Measurements from ENCODE around the gene LRMDA.
"Not testable (repeated sequence)": the region's sequence is repeated elsewhere in the genome, so short reads cannot be mapped to it uniquely, and the experiment has no call there.

LRMDA gene

DNA sequence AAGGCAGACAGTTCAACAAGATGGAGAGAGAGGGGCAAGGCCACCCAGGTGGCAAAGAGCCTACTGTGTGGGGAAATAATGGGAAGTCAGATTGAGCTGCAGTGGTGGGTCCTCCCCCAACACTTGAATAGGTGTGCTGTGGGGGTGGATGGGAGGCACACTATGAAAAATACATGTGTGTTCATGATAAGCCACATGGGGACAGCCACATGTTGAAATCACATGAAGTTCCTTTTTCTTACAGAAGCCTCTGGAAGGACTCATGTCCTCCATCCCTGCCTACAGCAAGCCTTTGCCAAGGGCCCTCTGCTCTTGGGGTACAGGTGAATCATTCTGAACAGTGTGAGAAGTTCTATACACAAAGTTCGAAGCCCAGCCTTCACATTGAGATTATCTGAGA lies 310.9 kb downstream of the LRMDA start:
- no peak for DNase-seq (ENCODE audit: low read depth in 2 of 2)

GRCh38 chr10:75743291-75743778 lies 311.9 kb downstream of the LRMDA start:
- DNase-seq (ENCODE audit: low read depth in 2 of 2), result no peak

GRCh38 chr10:75744261-75744660 lies 312.8 kb downstream of the LRMDA start:
- no peak for DNase-seq (ENCODE audit: low read depth in 2 of 2)

DNA sequence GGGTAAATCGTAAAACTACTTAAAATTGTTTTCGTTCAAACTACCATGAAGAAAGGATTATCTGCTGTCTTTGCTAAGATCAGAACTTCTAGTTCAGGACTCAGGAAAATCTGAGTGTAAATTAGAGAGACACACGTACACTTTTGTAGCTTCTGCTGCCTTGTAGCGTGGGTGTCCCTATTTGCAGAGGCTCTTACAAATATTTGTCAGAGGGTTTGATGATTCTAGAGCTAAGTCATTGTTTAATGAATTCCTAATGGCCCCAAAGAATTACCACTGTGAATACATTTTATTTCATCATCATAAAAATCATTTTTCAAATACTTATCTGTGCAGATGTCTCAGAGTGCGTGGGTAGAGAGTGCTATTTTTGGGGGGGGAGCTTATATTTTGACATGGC lies 314.9 kb downstream of the LRMDA start:
- no peak for DNase-seq (ENCODE audit: low read depth in 2 of 2)

- not testable (repeated sequence) for DNase-seq (ENCODE audit: low read depth in 2 of 2)
Measured at GRCh38 chr10:75750093-75750875, 318.9 kb downstream of the LRMDA start.

DNA sequence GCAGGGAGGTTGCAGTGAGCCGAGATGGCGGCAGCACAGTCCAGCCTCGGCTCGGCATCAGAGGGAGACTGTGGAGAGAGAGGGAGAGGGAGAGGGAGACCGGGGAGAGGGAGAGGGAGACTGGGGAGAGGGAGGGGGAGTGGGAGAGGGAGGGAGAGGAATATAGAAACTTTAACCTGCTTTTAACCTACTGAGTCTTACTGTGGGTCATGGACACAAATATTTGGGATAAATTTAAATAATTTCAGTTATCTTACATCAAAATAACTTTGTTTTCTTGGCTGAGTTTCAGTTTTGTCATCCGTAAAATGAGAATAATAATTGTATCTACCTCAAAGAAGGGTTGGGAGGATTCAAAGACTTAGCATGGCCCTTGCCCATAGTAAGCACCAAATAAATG lies 319.8 kb downstream of the LRMDA start:
- no peak for DNase-seq (ENCODE audit: low read depth in 2 of 2)

- DNase-seq (ENCODE audit: low read depth in 2 of 2), result no peak
Measured at GRCh38 chr10:75753621-75754020, 322.2 kb downstream of the LRMDA start.

DNA sequence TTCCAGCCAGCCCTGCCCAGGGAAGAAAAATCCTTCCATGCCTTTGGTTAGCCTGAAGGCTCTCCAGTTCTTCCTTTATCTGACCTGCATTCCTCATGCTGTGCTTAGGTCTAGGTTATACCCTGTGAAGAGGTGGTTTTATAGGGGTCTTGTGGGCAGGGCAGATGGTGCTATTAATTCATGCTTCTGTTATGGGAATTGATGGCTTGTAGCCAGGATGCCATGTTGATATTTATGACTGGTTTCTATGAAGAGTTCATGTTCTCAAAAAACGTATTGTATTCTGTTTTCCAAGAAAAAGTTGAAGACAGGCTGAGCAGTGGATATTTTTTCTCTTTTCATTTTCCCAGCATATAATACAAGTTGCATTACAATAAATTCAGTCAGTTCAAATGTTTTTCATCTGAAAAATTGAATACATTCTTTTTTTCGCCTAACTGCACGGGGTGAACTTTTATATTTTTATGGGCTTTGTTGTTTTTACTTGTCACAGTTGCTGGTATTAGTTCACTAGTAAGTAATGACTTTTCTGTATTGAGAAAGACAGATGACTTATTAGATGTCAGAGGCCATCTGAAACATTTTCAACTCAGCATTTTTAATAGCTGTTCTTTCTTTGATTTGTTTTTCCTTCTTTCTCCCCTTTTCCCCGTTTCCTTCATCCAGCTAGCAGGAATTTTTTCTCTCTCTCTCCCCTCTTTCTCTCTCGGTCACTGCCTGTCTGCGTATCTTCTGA lies 322.8 kb downstream of the LRMDA start:
- no peak for DNase-seq (ENCODE audit: low read depth in 2 of 2)

GRCh38 chr10:75755528-75755927 lies 324.1 kb downstream of the LRMDA start:
- DNase-seq (ENCODE audit: low read depth in 2 of 2), result no peak

- no peak for DNase-seq (ENCODE audit: low read depth in 2 of 2)
Measured at GRCh38 chr10:75761289-75761688, 329.9 kb downstream of the LRMDA start.

DNA sequence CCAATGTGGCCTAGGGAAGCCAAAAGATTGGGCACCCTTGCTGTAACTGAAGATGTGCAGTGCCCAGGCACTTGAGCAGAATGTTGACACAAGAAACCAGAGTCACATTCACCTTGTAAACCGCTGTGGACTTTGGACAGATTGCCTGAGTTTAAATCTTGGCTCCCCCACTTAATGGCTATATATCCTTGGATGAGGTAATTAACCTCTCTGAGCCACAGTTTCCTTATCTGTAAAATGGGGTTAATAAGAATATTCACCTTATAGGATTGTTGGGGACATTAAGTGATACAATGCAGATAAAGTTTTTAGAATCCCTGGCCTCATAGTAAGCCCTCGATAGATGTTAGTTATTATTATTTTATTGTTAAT lies 331.0 kb downstream of the LRMDA start:
- DNase-seq (ENCODE audit: low read depth in 2 of 2), result no peak

DNA sequence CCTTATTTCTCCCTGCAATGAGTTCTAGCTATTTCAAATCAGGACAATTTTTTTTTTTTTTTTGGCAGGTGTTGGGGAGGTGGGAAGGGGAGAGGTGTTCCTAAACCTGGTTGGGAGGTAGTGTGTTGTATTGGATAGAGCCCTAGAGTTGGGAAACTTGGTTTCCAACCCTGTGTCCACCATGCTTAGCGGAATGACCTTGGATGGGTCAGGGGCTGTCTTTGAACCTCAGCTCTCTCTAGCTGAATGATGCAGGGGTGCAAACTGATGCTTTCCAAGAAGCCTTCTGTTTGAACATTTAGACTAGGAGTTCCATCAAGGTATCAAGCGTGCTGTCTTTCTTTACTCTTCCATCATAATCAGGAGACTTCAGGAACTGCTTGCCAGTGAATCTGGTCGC lies 332.2 kb downstream of the LRMDA start:
- no peak for DNase-seq (ENCODE audit: low read depth in 2 of 2)

DNA sequence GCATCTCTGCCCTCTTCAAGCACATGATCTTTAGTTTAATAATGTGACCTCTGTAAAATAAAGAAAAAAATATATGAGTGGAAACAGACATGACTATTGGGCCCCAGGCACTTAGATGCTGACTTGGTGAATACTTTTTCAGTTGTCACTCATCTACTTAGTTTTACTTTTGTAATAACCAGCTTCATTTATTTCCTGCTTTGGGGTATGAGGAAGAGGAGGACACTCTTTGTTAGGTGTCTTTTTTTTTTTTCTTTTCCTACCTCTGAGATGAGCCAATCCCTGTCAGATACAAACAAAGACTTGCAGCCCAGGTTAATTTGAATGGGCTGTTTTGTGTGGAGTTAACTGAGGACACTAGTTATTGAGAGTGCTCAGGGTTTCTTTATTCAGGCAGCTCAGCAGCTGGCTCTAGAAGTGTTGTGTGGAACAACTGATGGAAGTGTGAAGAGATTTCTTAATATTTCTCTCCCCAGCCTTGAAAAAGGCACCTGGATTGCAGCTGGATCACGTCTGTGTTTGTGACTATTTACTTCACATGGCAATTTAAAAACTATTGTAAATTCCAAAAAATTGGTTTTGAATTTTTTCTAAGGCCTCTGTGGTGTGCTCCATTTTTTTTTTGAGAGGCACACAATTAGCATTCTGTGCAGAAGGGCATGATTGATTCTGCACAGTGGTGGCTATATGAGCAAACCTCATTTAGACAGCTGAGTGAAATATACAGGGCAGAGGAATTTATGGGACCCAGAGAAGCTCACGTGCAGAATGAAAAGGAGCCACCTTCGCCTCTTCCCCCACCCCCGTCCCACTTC lies 333.8 kb downstream of the LRMDA start:
- DNase-seq (ENCODE audit: low read depth in 2 of 2), result no peak

- no peak for DNase-seq (ENCODE audit: low read depth in 2 of 2)
Measured at GRCh38 chr10:75765789-75766096, 334.3 kb downstream of the LRMDA start.

GRCh38 chr10:75766106-75766505 lies 334.7 kb downstream of the LRMDA start:
- DNase-seq (ENCODE audit: low read depth in 2 of 2), result no peak

GRCh38 chr10:75766752-75767151 lies 335.3 kb downstream of the LRMDA start:
- not testable (repeated sequence) for DNase-seq (ENCODE audit: low read depth in 2 of 2)

DNA sequence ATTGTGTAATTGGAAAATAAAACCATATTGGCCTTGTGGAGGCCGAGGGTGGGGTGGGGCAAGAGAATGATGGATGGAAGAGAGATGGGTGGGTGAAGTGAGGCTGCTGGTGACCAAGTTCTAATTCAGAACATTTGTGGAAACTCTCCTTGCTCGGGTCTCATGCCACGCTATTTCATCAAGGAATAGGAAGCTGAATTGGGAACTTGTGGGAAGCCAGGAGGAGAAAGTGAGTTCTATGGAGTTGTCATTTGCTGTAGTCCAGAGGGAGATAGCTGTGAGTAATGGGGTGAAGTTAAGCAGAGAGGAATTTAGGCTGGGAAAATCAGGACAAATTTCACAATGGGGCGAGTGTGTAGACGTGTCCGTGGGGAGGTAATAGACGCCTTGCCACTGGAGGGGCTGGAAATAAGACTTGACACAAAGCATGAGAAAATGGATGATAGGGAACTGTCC lies 339.2 kb downstream of the LRMDA start:
- no peak for DNase-seq (ENCODE audit: low read depth in 2 of 2)

- no peak for DNase-seq (ENCODE audit: low read depth in 2 of 2)
Measured at GRCh38 chr10:75771606-75772005, 340.2 kb downstream of the LRMDA start.

GRCh38 chr10:75772153-75772887 lies 340.9 kb downstream of the LRMDA start:
- no peak for DNase-seq (ENCODE audit: low read depth in 2 of 2)

DNA sequence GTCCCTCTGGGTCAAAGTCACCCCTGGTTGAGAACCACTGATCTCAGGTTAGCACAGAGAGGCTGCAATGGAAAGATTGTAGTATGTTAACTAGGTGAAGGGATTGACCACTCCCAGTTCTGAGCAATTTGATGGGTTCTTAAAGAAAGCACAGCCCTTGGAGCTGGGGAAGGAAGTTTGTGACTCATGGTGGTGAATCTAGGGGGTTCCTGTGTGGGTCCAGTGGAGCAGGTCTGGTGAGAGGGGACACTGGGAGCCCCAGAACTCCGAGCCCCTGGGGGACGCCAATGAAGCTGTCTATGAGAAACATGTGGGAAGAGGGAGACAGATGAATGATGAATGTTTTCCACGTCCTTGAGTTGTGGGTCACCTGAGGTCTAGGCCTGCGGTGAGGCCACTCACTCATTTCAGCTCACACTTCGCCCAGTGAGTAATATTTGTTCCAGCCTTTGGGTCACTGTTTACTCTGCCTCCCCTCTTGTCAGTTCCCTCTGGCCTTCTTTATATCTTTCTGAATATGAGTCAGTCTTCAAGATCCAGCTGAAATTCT lies 341.9 kb downstream of the LRMDA start:
- no peak for DNase-seq (ENCODE audit: low read depth in 2 of 2)
